ENCODE measurements around the gene SIT1. TPM values are rescaled to one million over a fixed set of nuclear protein-coding genes. Genes with fewer than 3 reads are reported as not detected.

The SIT1 gene
- total RNA-seq, 1 donor from 2014 or later, result 3.4 TPM

GRCh38 chr9:35657546-35658136 lies 6.9 kb upstream of the SIT1 start, which contains the start of gene RMRP:
TSS of gene RMRP (minus strand) at chr9:35658019.
- no peaks in the 10 kb centered on the region for H3K36me3 Mint-ChIP-seq (ENCODE audit: unreplicated experiment)
- H3K27ac Mint-ChIP-seq (ENCODE audit: unreplicated experiment), result peak within 1 kb of the TSS; percentile 99
- H3K27me3 Mint-ChIP-seq (ENCODE audit: unreplicated experiment), result peaks cover 15% of the 10 kb centered on the region
- peaks cover 20% of the 10 kb centered on the region for H3K9me3 Mint-ChIP-seq (ENCODE audit: unreplicated experiment)
- peak within 1 kb of the TSS; percentile 91 for H3K4me3 Mint-ChIP-seq (ENCODE audit: unreplicated experiment)
- TF ChIP-seq CTCF (IDR thresholded peaks at IDR 0.05; ENCODE audit: partially characterized antibody, unreplicated experiment), result no peak
- H3K4me1 Mint-ChIP-seq (ENCODE audit: low read depth, unreplicated experiment), result peaks cover 14% of the 10 kb centered on the region
- DNase-seq, result peak; percentile 91

GRCh38 chr9:35656831-35657545 lies 6.3 kb upstream of the SIT1 start:
- Mint-ChIP-seq H3K4me1 (ENCODE audit: low read depth, unreplicated experiment) (peaks cover 14% of the 10 kb centered on the region), H3K27me3 (ENCODE audit: unreplicated experiment) (peaks cover 15% of the 10 kb centered on the region), H3K4me3 (ENCODE audit: unreplicated experiment) (peak overlapping the region; percentile 83), H3K27ac (ENCODE audit: unreplicated experiment) (peak overlapping the region; percentile 99), H3K36me3 (ENCODE audit: unreplicated experiment) (no peaks in the 10 kb centered on the region), H3K9me3 (ENCODE audit: unreplicated experiment) (peaks cover 20% of the 10 kb centered on the region)
- no peak for DNase-seq
- no peak for TF ChIP-seq CTCF (IDR thresholded peaks at IDR 0.05; ENCODE audit: partially characterized antibody, unreplicated experiment)

GRCh38 chr9:35656348-35656747 lies 5.6 kb upstream of the SIT1 start:
- Mint-ChIP-seq H3K27me3 (ENCODE audit: unreplicated experiment) (peaks cover 19% of the 10 kb centered on the region), H3K36me3 (ENCODE audit: unreplicated experiment) (no peaks in the 10 kb centered on the region), H3K4me3 (ENCODE audit: unreplicated experiment) (peak overlapping the region; percentile 83), H3K9me3 (ENCODE audit: unreplicated experiment) (peaks cover 20% of the 10 kb centered on the region), H3K27ac (ENCODE audit: unreplicated experiment) (peak overlapping the region; percentile 99), H3K4me1 (ENCODE audit: low read depth, unreplicated experiment) (peaks cover 15% of the 10 kb centered on the region)
- TF ChIP-seq CTCF (IDR thresholded peaks at IDR 0.05; ENCODE audit: partially characterized antibody, unreplicated experiment), result no peak
- no peak for DNase-seq

- TF ChIP-seq CTCF (IDR thresholded peaks at IDR 0.05; ENCODE audit: partially characterized antibody, unreplicated experiment), result no peak
- H3K4me3 Mint-ChIP-seq (ENCODE audit: unreplicated experiment), result no peak overlapping the region
- H3K4me1 Mint-ChIP-seq (ENCODE audit: low read depth, unreplicated experiment), result peaks cover 14% of the 10 kb centered on the region
- H3K27me3 Mint-ChIP-seq (ENCODE audit: unreplicated experiment), result peaks cover 23% of the 10 kb centered on the region
- DNase-seq, result no peak
- peaks cover 18% of the 10 kb centered on the region for H3K9me3 Mint-ChIP-seq (ENCODE audit: unreplicated experiment)
- H3K27ac Mint-ChIP-seq (ENCODE audit: unreplicated experiment), result no peak overlapping the region
- H3K36me3 Mint-ChIP-seq (ENCODE audit: unreplicated experiment), result no peaks in the 10 kb centered on the region
Observed at GRCh38 chr9:35653611-35654010, 2.9 kb upstream of the SIT1 start.

- H3K9me3 Mint-ChIP-seq (ENCODE audit: unreplicated experiment), result peaks cover 19% of the 10 kb centered on the region
- H3K4me1 Mint-ChIP-seq (ENCODE audit: low read depth, unreplicated experiment), result peaks cover 20% of the 10 kb centered on the region
- TF ChIP-seq CTCF (IDR thresholded peaks at IDR 0.05; ENCODE audit: partially characterized antibody, unreplicated experiment), result no peak
- no peaks in the 10 kb centered on the region for H3K36me3 Mint-ChIP-seq (ENCODE audit: unreplicated experiment)
- H3K27ac Mint-ChIP-seq (ENCODE audit: unreplicated experiment), result no peak overlapping the region
- DNase-seq, result no peak
- peaks cover 26% of the 10 kb centered on the region for H3K27me3 Mint-ChIP-seq (ENCODE audit: unreplicated experiment)
- H3K4me3 Mint-ChIP-seq (ENCODE audit: unreplicated experiment), result no peak overlapping the region
Observed at GRCh38 chr9:35652829-35653209, 2.1 kb upstream of the SIT1 start.
